ENCODE results near the gene UTP11.

UTP11 gene

GRCh38 chr1:38003261-38004250, 9.0 kb upstream of the UTP11 start:
- DNase-seq (ENCODE audit: low spot score), result no peak

- no peak for DNase-seq (ENCODE audit: low spot score)
Measured at GRCh38 chr1:38004284-38005108, 8.0 kb upstream of the UTP11 start.

- DNase-seq (ENCODE audit: low spot score), result no peak
Measured at GRCh38 chr1:38005195-38006007, 7.1 kb upstream of the UTP11 start, which contains the start of gene FHL3. Gene FHL3, minus strand, starts transcription at chr1:38005514. Its CDS starts 6,102 bp downstream, at chr1:37999412.

- DNase-seq (ENCODE audit: low spot score), result no peak
Measured at GRCh38 chr1:38006008-38006828, 6.3 kb upstream of the UTP11 start.

GRCh38 chr1:38009088-38009840, 3.3 kb upstream of the UTP11 start:
- no peak for DNase-seq (ENCODE audit: low spot score)

DNA sequence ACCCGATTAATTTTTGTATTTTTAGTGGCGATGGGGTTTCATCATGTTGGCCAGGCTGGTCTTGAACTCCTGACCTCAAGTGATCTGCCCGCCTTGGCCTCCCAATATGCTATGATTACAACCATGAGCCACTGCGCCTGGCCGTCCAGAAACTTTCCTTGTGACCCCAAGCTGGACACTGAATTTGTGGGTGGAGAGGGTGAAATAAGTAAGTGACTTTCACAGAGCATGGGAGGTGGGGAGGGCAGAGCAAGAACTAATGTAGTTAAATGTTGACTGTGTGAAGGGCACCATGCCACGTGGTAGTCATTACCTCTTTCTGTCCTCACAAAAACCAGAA, 2.7 kb upstream of the UTP11 start:
- DNase-seq (ENCODE audit: low spot score), result no peak

DNA sequence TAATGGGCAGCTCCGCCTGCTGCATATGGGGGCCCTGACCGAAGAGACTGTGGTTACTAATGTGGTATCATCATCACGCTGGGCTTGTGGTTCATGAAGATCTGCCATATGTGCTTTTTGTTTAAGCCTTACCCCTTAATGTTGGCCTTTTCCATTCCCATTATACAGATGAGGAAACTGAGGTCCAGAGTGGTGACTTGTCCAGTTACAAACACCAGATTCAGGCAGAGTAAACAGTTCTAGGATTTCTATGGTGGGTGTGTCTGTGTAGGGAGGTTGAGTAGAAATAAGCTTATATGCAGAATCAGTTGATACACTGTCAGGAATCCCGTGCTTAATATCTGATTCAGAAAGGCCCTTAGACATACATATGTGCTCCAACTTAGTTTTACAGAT, 691 bp downstream of the UTP11 start:
- no peak for DNase-seq (ENCODE audit: low spot score)

- DNase-seq (ENCODE audit: low spot score), result no peak
Measured at GRCh38 chr1:38014171-38014570, 1.6 kb downstream of the UTP11 start.

DNA sequence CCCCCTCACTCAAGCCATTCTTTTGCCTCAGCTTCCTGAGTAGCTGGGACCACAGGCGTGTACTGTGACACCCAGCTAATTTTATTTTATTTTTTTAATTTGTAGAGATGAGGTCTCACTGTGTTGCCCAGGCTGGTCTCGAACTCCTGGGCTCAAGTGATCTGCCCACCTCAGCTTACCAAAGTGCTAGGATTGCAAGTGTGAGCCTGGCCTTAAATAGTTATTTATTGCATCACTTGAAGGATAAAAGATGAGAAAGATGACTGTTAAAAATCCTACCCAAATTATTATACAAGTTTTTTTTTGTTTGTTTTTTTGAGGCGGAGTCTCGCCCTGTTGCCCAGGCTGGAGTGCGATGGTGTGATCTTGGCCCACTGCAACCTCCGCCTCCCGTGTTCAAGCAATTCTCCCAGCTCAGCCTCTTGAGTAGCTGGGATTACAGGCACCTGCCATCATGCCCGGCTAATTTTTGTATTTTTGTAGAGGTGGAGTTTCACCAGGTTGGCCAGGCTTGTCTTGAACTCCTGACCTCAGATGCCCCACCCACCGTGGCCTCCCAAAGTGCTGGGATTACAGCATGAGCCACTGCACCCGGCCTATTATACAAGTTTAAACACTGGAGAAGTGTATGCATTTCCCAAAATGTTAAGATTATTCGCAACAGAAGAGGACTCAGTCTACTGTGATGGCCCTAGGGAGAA, 2.3 kb downstream of the UTP11 start:
- no peak for DNase-seq (ENCODE audit: low spot score)

DNA sequence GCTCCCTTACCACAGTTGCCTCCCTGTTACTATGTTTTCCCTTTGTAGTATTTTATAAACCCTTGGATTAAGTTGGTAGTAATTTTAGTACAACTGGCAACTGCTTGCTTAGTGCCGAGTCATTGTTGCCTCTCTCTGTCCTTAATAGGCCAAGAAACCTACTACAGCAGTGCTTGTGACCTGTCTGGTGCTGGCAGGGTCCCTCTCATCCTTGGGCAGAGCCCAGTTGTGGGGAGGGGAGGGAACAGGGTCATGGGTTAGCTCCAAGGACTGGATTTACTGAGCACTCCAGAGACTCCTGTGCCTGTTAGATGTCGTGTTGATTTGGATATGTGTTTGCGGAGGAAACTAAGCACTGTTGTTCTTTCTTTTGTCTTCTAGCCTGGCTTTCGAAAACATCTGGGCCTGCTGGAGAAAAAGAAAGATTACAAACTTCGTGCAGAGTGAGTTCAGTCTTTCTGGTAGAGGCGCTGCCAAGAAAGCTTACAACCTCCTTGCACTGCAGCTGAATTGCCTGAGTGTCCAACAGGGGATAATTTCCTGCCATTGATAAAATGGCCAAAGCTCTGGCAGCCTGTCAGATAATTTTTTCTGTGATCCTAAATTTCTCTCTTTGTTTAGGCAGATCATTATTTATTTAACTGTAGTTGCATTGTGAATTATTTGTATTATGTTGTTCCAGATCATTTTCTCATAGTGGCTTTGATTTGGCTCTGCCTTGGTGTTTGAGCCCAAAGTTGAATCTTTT, 3.6 kb downstream of the UTP11 start:
- no peak for DNase-seq (ENCODE audit: low spot score)

DNA sequence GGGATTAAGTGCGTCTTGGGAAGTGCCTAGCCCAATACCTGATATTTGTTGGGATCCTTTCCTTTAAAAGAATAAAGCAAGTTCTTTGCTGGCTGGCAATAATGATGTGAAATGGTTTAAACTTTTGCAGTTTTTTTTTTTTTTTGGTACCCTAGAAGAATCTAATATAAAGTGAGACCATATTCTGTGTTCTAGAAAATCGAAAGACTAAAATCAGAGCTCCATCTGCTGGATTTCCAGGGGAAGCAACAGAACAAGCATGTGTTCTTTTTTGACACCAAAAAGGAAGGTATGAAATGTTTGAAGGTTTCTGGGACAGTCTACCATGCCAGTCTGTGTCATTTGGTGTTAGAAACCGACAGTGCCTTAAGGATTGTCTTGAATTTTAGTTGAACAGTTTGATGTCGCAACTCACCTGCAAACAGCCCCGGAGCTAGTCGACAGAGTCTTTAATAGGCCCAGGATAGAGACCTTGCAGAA, 6.4 kb downstream of the UTP11 start:
- DNase-seq (ENCODE audit: low spot score), result no peak

DNA sequence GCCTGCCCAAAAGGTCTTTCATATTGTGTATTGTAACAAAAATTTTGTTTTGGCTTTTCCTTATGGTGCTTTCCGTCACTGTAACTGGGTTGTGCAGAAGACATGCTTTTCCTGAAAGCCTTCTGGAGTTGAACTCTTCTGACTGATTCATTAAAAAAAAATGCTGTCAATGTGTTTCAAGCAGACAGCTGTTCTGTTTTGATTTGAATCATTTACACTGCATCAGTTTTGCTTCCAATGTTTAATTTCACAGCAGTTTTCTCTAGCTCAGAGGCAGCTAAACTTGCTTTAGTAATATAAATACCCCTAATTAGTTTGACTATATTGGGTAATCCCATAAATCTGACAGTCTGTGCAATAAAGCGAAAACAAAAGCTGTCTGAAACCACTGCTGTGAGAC, 7.9 kb downstream of the UTP11 start:
- DNase-seq (ENCODE audit: low spot score), result no peak

DNA sequence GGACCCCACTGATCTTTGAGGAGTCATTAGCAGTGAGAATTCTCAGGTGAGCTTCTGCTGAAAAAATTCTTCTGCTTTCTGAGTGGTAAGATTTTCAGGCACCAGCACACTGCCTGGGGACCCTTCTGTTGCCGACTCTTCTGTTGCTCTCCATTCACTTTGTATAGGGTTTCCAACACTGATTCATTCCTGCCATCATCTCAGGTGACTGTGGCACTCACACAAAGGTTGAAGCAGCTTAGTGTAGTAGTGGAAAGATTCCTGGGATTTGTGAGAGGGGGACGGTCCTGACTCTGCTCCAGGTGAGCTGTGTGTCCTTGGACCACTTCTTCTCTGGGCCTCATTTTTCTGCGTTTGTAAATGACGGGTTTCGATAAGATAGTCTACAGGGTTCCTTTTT, 9.4 kb downstream of the UTP11 start:
- no peak for DNase-seq (ENCODE audit: low spot score)

DNA sequence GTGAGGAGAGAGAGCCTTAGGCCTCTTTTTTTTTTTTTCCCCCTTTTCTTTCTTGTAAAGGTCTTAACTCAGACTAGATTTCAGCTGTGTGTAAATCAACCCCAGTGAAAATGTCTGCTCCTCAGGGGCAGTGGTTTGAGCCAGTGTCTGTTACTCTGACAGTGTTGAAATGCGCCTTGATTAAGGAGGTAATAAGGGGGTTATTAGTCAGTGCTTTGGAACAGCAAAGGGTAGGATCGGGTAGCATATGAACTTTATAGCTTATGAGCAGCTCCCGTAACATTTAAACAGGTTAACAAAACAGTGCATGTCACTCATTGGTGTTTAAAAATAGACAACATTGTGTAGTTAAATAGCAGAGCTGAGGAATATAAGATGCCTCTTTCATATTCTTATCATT, 10.3 kb downstream of the UTP11 start:
- DNase-seq (ENCODE audit: low spot score), result no peak

GRCh38 chr1:38025233-38025632, 12.7 kb downstream of the UTP11 start:
- no peak for DNase-seq (ENCODE audit: low spot score)

DNA sequence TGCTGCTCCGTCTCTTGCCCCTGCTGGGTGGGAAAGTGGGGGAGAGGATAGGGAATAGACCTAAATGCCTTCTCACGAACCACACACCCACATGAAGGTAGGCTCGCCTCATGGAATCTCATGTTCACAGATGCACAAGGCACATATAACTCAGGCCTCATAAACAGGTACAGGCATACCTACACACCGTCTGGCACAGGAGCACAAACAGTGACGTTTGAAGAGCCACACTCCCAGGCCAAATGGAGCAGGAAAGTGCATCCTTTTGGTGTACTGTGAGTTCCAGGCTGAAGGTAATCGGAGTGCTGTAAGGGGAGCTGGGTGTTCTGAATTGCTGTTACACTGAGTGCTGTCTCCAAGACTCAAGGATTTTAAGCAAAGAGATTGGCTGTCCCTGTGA, 13.1 kb downstream of the UTP11 start:
- no peak for DNase-seq (ENCODE audit: low spot score)

DNA sequence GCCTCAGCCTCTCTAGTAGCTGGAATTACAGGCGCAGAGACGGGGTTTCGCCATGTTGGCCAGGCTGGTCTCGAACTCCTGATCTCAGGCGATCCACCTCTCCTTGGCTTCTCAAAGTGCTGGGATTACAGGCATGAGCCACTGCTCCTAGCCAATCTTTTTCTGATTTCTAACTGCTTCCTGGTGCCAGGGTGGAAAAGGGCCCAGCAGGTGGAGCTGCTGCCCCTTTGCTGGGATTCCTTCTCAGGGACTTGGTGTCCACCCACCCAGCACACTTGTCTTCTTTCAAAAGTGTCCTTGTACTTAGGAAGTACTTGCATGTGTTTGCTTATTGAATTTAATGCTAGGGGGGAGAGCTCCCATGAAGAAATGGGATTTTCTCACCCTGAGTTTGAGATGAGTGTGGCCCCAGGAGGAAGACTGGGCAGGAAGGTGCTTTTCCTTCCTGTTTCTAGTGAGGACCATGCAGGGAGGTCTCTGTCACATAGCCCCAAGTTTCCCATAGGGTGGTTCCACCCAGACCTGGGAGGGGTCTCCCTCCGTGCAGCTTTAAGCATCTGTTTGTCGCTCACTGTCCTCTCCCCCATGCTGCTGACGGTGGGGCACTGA, 14.2 kb downstream of the UTP11 start:
- DNase-seq (ENCODE audit: low spot score), result peak; percentile 38

All from globus pallidus (tissue), 1 donor.